GM23248 (cell line): ENCODE measurements around the gene PRPF40B.

Experiments used
- EZH2 ChIP-seq: fragments of 200-600 bp; sonication (generic); IDR thresholded peaks from 2 replicates; pipeline ENCODE4 v1.6.1; 2018; ENCODE audit warnings: antibody characterized with exemption, mild to moderate bottlenecking; ENCODE audit not compliant: insufficient read depth, poor library complexity, severe bottlenecking
- EZH2phosphoT487 ChIP-seq: fragments of 200-600 bp; sonication (generic); IDR thresholded peaks from 2 replicates; pipeline ENCODE4 v1.6.1; 2018; ENCODE audit warnings: antibody characterized with exemption, moderate library complexity, mild to moderate bottlenecking, low read depth; ENCODE audit not compliant: insufficient read depth

DNA sequence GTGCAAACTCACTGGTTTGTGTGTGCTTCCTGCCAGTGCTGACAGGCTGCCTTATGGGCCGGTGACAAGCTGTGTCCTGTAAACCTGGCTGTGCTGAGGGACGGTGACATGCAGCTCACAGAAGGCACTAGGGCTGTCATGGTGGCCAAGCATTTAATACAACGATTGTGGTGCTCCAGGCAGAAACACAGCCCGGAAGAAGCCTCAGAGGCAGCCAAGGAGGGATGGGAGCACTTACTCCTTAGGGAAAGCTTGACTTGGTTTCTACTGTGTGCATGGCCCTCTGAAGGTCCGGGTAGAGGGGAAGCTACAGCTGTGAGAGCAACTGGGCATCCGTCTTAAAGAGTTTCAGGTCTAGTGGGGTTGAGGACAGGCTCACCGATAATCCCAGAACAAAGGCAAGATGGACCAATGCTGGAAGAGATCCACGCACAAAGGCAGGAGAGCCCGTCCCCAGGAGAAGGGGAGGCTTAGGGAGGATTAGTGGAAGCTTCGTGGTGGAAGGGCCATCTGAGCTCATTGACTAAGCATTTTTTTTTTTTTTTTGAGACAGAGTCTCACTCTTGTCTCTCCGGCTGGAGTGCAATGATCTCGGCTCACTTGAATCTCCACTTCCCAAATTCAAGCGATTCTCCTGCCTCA lies 44.8 kb upstream of the PRPF40B start:
- TF ChIP-seq EZH2phosphoT487 = no peak
- TF ChIP-seq EZH2 = no peak
